ENCODE results near the gene RHOBTB1.

The RHOBTB1 gene

DNA sequence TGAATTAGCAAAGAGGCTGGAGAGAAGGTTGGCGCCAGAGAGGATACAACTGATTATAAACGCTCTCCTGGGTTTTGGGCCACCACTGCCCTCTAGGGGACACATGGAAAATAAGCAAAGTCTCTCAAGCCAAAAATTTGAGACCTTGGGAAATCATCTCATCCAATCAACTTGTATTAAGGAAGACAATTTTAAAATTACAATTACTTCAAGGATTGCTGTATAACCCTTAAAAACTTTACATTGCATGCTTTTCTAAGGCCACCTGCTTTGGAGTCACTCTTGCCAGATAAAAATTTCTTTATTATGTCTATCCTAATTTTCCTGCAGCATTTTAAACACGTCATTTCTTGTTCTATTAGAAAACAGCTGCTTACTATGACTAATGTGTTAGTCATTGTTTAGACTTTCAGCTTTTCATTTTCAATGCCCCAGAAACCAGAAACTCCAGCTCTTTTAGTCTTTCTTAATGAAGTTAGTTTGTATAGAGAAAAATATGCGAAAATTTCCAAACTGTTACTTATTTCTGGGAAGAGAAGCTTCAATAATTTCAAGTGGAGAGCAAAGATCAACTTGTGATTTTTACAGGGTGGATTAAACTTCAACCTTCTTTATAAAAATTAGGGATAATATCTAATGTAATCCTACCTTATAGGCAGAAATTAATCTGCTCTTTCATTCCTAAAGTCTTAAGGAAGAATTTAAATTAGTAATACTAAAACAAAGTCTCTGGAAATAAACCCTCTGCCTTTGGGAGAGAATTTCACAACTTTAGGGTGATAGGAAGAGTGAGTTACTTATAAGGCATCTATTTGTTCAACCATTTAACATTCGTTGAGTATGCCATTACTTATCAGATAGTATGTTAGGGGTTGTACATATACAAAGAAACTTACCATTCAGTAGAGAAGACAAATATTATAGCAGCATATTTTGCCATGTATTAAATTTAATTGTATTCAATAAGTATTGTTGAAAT, 20.6 kb upstream of the RHOBTB1 start:
- peak; percentile 44 for DNase-seq

DNA sequence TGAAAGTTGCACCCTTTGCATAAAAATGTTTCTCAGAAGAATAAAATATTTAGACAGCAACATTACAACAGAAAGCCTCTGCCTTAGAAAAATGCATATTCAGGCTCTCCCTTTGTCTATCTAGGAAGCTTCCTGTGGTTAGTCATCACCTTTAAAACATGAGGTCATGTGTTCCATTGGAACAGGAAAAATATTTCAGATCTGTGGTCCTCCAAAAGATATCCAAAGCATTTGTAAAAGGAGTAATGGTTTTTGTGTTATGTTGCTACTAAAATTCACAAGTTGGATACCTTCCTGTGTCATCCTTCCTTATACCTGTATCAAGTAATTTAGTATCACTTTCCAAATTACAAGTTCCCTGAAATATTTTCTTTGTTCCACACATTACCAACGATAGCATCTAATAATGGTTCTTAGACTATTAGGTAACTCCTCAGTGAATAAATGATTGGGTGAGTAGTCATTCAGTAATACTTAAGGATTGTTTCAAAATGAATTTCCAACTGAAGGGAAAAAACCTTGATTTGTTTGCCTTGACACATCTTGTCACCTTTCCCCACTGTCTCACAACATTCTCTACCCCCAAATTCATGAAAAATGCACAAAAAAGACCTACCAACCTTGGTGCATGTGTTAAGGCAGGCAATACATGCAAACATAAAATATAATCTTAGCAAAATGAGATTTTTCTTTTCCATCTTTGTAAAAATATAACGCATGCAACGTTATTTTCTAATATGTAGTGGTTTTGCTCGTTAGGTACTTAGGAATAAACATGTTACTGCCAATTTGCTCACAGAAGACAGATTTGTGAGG, 19.7 kb upstream of the RHOBTB1 start:
- DNase-seq: no peak

DNA sequence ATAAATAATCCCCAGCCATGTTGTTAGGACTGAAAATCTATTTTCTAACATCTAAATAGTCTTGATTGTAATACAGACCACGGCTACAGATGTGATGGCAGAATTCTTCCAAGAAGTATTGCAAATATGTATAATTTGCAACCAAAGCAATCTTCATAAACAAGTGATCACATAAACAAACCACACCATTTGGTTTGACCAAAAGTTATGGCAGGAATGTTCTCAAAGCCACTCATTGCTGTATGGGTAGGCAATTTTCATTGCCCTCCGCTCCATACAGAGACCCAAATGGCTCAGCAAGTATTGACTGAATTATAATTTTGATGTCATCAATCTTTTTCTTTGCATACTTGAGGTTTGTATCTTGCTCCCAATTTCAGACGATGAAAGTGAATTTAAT, 19.0 kb upstream of the RHOBTB1 start:
- no peak for DNase-seq

DNA sequence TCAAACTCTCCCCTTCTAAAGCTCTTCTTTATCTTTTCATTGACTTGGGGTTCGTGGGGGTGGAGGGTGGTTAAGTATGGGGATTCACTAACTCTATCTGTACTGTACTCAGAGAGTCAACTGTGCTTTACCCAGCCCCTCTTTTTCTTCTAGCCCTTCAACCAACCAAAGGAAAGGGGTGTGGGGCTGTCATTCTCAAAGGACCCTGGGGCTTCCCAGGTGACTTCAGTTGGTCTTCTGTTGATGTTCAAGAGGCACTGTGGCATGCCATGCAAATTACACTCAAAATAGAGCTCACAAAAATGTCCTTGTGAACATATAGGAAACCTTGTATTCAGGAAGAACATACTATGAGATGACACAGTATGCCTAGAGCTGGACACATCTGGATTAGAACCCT, 16.9 kb upstream of the RHOBTB1 start:
- no peak for DNase-seq

DNA sequence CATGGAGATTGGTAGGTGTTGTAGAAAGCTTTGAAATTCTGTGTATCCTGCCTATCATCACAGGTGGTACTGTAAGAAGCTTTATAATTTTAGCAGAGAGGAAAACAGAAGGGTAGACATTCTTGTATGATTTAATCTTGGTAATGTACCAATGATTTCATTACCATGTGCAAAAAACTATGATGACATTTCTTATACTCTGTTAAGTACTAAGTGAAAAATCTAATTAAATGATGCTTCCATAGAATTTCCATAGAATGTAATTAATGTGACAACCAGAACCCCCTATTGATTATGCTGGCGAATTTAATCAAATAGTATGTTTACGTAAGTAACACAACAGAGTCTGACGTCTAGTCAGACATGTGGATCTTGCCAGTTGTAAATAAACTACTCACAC, 16.0 kb upstream of the RHOBTB1 start:
- no peak for DNase-seq

DNA sequence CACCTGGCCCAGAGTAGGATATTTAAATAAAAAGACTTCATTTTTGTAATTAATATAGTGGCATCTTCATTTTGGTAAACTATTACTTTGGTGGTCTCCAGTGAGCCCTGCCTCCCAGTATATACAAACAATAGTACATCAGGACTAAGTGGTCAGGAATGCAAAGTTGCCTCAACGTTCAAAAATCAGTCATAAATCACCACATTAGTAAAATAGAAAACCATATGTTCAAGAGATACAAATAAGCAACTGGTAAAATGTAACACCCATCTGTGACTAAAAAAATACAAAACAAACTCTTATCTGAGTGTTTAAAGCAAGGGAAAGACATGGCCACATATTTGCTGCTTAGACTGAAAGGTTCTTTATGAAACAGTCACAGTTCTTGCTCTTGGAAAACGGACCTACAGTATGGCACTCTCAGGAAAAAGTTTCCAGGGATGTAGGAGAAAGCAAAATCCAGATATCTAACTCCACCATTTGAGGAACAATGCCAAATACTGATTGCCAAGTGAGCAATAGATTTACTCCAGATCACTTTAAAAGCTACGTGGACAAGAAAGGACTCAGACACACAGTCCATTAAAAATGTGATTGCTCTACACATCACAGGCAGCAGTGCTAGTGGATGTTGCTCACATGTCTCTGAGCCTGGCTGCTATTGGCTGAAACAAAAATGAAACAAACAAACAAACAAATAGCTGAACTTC, 15.1 kb upstream of the RHOBTB1 start:
- DNase-seq: no peak

DNA sequence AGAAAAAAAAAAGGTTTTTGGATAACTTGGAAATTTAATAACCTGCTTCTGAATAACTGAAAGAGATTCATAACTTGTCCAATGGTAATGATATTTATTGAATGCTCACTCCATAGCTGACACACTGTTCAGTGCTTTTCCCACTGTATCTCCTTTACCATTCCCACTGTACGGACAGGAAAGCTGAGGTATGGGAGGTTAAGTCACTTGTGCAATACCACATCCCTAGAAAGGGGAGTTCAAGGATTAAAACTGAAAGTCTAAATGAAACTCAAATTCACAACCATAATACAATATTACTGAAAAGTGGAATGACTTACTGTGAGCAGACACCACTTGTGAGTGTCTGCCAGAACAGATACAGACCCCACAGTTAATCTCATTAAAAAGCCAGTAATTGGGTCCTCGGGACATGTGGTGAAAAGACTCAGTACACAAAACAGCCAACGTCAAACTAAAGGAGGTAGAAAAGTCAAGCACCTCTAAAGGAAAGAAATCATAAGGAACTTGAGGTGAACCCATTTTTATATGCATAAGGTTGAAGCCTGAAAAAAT, 13.8 kb upstream of the RHOBTB1 start:
- DNase-seq: no peak

DNA sequence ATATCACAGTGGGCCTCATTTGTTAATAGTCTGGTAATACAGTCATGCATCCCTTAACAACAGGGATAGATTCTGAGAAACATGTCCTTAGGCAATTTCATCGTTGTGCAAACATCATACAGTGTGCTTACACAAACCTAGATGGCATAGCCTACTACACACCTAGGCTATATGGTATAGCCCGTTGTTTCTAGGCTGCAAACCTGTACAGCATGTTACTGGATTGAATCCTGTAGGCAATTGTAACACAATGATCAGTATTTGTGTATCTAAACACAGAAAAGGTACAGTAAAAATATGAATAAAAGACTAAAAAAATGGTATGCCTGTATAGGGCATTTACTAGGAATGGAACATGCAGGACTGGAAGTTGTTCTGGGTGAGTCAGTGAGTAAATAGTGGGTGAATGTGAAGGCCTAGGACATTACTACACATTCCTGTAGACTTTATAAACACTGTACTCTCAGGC, 12.0 kb upstream of the RHOBTB1 start:
- DNase-seq: no peak

DNA sequence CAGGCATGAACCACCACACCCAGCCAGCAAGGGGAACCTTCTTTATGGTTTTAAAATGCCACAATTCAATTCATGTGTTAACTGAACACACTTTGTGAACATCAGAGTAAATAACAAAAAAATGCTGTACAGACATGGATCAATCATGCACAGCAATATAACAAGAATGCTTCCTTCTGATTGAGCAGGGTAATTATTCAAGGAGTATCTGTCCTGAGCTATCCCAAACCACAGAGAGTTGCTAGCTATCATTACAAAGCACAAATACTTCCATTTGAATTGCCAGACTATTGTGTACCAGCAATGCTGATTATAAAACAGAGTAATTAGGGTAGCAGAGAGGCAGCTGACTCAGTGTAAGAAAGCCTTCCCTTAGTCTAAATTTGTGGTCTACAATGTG, 11.3 kb upstream of the RHOBTB1 start:
- DNase-seq: no peak

DNA sequence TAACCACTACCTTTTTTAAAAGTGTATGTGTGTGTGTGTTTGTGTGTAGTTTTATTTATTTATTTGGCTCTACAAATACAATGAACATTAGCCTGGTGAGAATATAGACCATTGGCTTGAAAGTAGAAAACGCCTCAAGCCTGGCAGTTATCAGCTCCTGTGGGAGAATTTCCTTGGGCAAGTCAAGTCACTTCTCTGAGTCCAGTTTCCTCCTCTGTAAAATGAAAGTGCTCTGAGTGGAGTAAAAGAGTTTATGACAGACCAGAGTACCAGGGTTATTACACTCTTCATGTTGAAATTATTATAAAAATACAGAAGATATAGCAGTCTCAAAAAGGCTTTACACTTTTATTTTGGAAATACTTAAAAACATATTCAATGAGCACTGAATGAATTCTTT, 10.1 kb upstream of the RHOBTB1 start:
- no peak for DNase-seq

DNA sequence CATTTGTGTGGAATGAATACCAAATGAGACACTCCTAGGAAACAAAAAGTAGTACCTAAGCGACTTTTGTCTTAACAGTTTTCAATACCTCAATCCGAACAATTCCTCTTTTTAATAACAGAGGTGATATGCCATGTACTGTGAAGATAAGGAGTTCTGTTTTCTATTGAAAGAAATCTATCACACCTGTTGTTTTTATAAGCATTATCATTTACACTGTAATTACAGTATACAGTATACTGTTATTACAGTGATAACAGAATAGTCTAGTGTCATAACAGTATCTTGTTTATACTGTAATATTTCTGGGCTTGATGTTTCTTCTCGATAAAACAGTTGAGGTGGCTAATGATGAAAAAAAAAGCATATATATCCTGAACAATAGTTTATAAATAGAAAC, 9.4 kb upstream of the RHOBTB1 start:
- no peak for DNase-seq

DNA sequence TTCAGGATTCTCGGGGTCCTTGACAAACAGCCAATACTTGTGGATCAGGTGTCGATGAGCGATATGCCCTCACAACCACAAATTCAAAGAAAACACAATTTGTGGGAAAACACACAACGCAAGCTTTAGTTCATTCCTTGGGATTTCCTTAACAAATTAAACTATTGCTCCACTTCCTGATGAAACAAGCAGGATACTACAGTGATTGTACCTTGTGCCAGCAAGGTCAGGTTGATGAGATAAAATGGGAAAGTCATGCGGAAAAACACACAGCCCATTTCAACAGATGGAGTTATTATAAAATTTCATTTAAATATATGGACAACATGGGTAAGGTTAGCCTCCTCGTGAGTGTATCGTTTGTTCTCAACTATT, 8.8 kb upstream of the RHOBTB1 start:
- DNase-seq: no peak

DNA sequence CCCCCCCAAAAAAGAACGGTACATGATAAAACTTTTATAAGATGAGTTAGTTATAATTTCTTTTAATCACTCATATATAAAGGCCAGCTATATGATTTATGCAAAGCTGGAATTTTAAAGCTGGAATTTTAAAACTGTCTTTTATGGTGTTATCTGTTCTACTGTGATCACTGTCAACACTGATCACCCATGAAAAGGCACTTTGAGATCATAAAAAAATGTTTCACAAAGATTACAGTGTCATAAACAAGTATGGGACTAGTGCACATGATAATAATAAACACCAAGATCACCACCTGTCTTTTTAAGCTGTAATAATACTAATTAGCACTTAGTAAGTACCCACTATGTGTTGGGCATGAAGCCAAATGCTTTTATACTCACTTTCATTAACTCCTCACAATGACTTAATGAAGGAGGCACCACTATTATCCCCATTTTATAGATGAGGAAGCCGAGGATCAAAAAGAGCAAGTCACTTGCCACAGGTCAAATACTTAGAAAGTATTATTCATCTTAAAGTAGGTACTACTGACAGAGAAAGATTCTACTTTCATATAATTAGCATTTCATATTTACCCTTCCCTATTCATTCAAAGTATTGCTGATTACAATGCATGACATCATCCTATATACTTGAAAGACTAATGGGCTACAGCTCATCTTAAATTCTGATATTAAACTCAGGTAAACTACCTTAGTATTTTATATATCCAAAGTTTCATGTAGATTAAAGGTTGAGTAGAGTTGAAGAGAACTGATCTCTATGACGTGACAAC, 8.3 kb upstream of the RHOBTB1 start:
- DNase-seq: no peak

DNA sequence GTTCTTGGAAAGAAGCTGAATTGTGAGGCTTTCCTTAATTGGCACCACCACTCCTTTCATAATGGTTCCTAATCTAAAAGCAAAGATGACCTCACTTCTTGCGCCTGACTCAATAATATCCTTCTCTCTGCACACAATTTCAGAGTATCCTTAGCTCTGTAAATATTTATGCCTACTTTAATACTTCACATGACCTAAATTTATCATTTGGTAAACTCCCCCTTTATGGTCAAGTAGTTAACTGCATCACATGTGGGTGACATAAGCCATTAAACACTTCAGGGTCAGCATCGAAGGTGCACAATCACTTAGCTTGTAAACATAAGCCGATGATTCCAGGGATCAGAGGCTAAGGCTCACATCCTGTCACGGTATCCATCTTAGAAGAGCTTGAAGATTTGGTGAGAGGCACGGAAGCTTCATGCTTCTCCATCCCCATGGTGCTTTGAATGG, 7.3 kb upstream of the RHOBTB1 start:
- DNase-seq: peak; percentile 42

DNA sequence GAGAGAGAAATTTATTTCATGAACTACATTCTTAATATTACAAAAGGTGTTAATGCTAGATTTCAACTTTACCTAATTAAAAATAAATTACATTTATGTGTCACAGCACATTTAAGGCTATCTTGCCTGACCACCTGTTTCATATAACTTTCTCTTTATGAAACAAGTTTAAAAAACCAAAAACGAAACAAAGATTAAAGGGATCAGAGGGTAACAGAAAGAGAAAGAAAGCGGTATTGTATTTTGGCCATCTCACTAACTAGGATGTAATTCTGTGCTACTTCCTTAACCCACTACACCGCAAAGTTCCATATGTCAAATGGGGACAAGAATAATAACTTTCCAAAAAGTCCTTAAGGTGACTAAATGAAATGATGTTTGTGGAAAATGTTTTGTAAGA, 6.3 kb upstream of the RHOBTB1 start:
- no peak for DNase-seq

DNA sequence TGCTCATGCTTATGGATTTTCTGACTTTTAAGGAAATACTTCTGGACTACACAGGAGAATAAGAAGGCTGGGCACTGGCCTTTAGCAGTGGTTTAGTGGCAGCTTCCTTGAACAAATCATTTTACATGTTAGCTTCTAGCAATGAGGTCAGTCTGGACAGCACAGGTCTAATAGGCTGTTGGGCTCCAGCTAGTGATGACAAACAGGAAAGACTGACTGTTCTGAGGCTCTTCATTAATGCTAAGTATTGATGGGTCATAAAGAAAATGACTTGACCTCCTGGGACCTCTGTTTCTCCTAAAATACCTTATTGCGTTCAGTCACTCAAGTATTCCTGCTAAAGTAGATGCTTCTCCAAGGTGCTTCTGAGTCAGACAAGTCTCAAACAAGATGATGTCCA, 4.9 kb upstream of the RHOBTB1 start:
- no peak for DNase-seq

DNA sequence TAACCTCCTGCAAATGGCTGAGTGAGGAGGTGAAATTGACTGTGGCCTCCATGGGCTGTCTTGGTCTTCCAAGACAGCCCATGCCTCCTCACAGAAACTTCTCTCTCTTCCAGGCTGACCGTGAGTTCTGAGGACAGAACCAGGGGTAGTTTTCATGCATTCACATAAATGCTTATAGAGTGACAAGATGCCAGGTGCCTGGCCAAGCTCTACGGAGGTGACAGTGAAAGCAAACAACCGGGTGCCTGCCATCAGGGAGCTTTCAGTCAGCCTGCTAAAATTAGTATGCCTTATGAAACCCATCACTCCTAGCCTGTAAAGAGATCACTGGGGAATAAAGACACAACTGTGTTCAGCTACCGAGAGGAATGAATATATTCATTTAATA, 919 bp upstream of the RHOBTB1 start:
- no peak for DNase-seq

DNA sequence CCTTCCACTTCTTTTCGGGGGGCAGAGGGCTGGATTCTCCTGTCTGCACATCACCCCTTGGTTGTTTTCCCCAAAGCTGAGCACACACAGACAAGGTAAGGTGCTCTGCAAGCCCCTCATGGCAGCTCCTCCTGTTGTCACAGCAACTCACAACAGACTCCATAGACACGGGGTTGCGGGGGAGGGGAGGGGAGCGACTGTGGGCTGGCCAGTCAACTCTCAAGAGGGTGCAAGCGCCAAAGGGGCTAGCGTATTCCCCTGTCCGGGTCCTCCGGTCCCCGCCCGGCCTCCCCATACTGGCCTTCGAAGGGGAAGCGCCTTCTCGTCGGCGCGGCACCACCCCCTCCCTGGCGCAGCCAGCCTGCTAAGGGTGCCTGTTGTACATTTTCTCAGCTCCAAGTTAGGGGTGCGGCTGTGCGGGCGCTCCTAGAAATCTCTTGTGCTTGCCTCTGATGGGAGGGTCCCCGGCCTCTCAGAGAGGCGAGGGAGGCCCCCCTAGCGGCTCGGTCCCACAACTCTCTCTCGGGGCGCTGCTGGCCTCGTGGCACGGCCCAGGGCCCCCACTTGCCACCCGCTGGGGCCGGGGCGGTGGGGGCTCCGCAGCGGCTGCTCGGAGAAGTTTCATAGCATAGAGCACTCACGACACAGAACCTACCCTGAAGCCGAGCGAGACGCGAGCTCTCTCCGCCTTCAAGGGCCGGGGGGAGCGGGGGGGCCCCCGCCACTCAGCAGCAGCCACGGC, 498 bp downstream of the RHOBTB1 start:
- DNase-seq: peak; percentile 39

DNA sequence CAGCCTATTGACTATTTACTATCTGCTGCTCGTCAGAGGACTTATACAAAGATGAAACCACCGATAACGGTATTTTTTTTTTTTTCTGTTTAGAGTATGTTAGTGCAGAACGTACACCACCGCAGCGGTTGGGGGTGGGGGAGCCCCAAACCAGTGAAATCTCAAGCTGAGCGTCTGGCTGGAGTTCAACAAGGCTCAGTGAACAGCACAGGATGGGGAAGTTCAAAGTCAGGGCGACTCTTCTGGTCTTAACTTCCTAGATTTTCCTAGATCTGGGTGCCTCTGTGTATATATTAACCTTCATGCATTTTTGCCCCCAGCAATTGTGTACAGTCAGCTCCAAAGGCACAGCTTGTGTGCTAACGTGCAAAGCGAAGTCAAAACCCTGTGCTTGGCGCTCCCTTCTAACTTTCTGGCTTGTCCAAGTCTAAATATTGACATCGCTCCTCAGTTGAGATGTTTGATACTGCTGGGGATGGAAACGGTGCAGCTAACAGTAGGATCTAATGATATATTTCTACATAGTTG, 1.1 kb downstream of the RHOBTB1 start:
- no peak for DNase-seq

DNA sequence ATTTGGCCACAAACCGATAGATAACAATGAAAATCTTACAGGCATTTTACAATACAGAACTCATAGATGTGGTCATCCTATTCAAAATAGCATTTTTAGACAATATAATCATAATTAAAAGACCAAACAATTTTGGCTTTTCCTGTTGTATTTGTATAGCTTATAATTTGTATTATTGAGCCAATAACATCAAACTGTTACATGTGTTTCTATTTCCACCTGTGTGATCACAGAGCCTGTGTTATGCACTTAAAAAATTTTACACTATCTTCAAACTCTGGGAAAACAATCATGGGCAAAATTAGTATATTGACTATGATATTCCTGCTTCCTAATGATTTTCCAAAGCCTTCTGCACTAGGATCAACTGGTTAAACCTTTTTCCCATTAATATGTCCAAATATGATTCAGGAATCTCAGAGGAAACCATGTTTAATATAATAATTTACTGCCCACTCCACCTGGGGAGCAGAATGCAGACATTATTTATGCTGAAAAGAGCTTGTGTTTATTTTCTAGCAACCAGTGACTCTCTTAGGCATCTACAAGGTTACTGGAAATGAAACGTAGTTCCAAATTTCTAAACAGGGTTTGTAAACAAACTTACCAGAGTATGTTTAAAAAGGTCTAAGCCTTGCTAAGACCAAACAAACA, 1.7 kb downstream of the RHOBTB1 start:
- no peak for DNase-seq

DNA sequence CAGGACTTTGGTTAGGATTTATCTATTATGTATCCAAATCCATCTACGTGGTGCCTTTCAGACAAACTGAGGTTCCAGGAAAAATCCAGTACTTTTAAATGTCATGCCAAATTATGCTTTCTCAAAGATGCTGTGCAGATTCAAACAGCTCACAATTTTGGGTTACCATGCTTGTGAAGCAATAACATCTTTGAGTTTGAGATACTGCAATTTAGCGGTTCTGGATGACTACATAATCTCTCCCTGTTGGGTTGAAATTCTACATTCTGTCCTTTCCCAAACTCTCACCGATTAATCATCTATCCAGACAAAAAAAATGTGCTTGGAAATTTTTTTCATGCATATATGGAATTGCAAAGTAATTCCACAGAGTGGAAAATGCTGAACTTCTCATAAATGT, 3.5 kb downstream of the RHOBTB1 start:
- DNase-seq: no peak

Data from NCI-H748 treated with DMSO at 0.1 percent for 48 hours (cell line).